Activated B cell treated with CpG ODN at 0.5 μM for 24 hours (primary cell): Measurements from ENCODE around the gene TMC1. TPM values are rescaled to one million over a fixed set of nuclear protein-coding genes. Genes with fewer than 3 reads are reported as not detected.

ENCODE experiments used
- ATAC-seq: fragments of 200-7000 bp; cut with Tn5 transposase; one replicate; pipeline ENCODE4 v1.10.0; 2021; ENCODE audit warnings: low read depth, mild to moderate bottlenecking, moderate library complexity
- CTCF ChIA-PET: fragments of 350-600 bp; sonication (Branson Sonifier 250); formaldehyde crosslinking; loops from one replicate; lab custom pipeline; 2021; ENCODE audit warnings: antibody characterized with exemption; lab: Charles Lee
- POLR2A ChIA-PET: fragments of 350-600 bp; sonication (Branson Sonifier 250); formaldehyde crosslinking; loops from one replicate; lab custom pipeline; 2021; ENCODE audit warnings: antibody characterized with exemption; lab: Charles Lee
- DNase-seq: peaks from one replicate; pipeline ENCODE4 v3.0.0; 2022
- H3K27ac Mint-ChIP-seq: one replicate; pipeline ENCODE4 v1.8.0; 2020; ENCODE audit warnings: mixed read lengths
- H3K27me3 Mint-ChIP-seq: one replicate; pipeline ENCODE4 v1.8.0; 2021; ENCODE audit warnings: mixed read lengths
- H3K36me3 Mint-ChIP-seq: one replicate; pipeline ENCODE4 v1.8.0; 2021; ENCODE audit warnings: low read depth, mixed read lengths
- H3K4me1 Mint-ChIP-seq: one replicate; pipeline ENCODE4 v1.8.0; 2021; ENCODE audit warnings: mixed read lengths
- H3K4me3 Mint-ChIP-seq: one replicate; pipeline ENCODE4 v1.8.0; 2020; ENCODE audit warnings: mild to moderate bottlenecking, mixed read lengths
- H3K9me3 Mint-ChIP-seq: one replicate; pipeline ENCODE4 v1.8.0; 2020; ENCODE audit warnings: mixed read lengths
- CTCF ChIP-seq: fragments of 200-600 bp; IDR thresholded peaks from one replicate; pipeline ENCODE4 v1.8.0; 2022; ENCODE audit warnings: antibody characterized with exemption, mild to moderate bottlenecking
- intact Hi-C: fragments of 100-400 bp; cut with micrococcal nuclease; formaldehyde crosslinking; loops from one replicate; pipeline ENCODE4 v1.15.1; 2024
- total RNA-seq: library from RNA; stranded (reverse); gene quantifications from 2 replicates; pipeline ENCODE4 v1.2.3, GENCODE V29; 2022

Gene TMC1
- total RNA-seq, 1 donor from 2014 or later, result not detected

GRCh38 chr9:72718503-72718902, 197.1 kb downstream of the TMC1 start:
- ChIA-PET POLR2A (no interaction called here), CTCF (no interaction called here)
- DNase-seq, result no peak
- no peaks in the 10 kb centered on the region for H3K9me3 Mint-ChIP-seq
- H3K27ac Mint-ChIP-seq, result no peak overlapping the region
- no peaks in the 10 kb centered on the region for H3K4me1 Mint-ChIP-seq
- no peak for TF ChIP-seq CTCF
- no peaks in the 10 kb centered on the region for H3K36me3 Mint-ChIP-seq
- no peak overlapping the region for H3K4me3 Mint-ChIP-seq
- ATAC-seq, result no peak
- intact Hi-C loops, result no loop called here
- no peaks in the 10 kb centered on the region for H3K27me3 Mint-ChIP-seq

- Mint-ChIP-seq H3K4me3 (no peak overlapping the region), H3K27ac (no peak overlapping the region), H3K36me3 (no peaks in the 10 kb centered on the region), H3K27me3 (no peaks in the 10 kb centered on the region), H3K9me3 (no peaks in the 10 kb centered on the region), H3K4me1 (no peaks in the 10 kb centered on the region)
- TF ChIP-seq CTCF, result no peak
- ChIA-PET CTCF (no interaction called here), POLR2A (no interaction called here)
- no peak for DNase-seq
- intact Hi-C loops, result no loop called here
- no peak for ATAC-seq
Observed at GRCh38 chr9:72721067-72721466, 199.7 kb downstream of the TMC1 start.

GRCh38 chr9:72726947-72727346, 205.5 kb downstream of the TMC1 start:
- no peaks in the 10 kb centered on the region for H3K9me3 Mint-ChIP-seq
- ChIA-PET CTCF (no interaction called here), POLR2A (no interaction called here)
- ATAC-seq (no peak), DNase-seq (no peak)
- H3K4me3 Mint-ChIP-seq, result no peak overlapping the region
- no peaks in the 10 kb centered on the region for H3K36me3 Mint-ChIP-seq
- no peaks in the 10 kb centered on the region for H3K4me1 Mint-ChIP-seq
- H3K27me3 Mint-ChIP-seq, result no peaks in the 10 kb centered on the region
- intact Hi-C loops, result no loop called here
- no peak overlapping the region for H3K27ac Mint-ChIP-seq
- no peak for TF ChIP-seq CTCF

- H3K4me3 Mint-ChIP-seq, result no peak overlapping the region
- ATAC-seq (no peak), DNase-seq (no peak)
- H3K27me3 Mint-ChIP-seq, result no peaks in the 10 kb centered on the region
- H3K4me1 Mint-ChIP-seq, result no peaks in the 10 kb centered on the region
- H3K9me3 Mint-ChIP-seq, result no peaks in the 10 kb centered on the region
- CTCF ChIA-PET, result no interaction called here
- intact Hi-C loops, result no loop called here
- TF ChIP-seq CTCF, result no peak
- no peak overlapping the region for H3K27ac Mint-ChIP-seq
- no peaks in the 10 kb centered on the region for H3K36me3 Mint-ChIP-seq
- POLR2A ChIA-PET, result no interaction called here
Observed at GRCh38 chr9:72728031-72728770, 206.8 kb downstream of the TMC1 start.

- no peaks in the 10 kb centered on the region for H3K4me1 Mint-ChIP-seq
- H3K36me3 Mint-ChIP-seq, result no peaks in the 10 kb centered on the region
- no peak overlapping the region for H3K4me3 Mint-ChIP-seq
- ChIA-PET POLR2A (no interaction called here), CTCF (no interaction called here)
- intact Hi-C loops, result no loop called here
- H3K27me3 Mint-ChIP-seq, result peaks cover 3% of the 10 kb centered on the region
- no peak for TF ChIP-seq CTCF
- ATAC-seq, result no peak
- H3K27ac Mint-ChIP-seq, result no peak overlapping the region
- DNase-seq, result no peak
- H3K9me3 Mint-ChIP-seq, result no peaks in the 10 kb centered on the region
Observed at GRCh38 chr9:72733895-72734294, 212.5 kb downstream of the TMC1 start.
